ENCODE results near the gene HEXD.

HEXD gene

DNA sequence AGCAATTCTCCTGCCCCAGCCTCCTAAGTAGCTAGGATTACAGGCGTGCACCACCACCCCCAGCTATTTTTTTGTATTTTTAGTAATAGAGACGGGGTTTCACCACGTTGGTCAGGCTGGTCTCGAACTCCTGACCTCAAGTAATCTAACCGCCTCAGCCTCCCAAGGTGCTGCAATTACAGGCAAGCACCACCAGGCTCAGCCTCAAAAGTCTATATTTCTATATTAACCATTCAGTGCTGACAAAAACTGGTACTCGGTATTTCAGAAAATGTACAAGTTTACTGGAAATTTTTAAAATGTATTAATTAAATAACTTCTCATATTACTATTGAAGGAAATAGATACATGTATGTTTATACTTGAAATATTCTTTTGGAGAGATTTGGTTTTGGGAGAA, 1.4 kb upstream of the HEXD start:
- DNase-seq = no peak

DNA sequence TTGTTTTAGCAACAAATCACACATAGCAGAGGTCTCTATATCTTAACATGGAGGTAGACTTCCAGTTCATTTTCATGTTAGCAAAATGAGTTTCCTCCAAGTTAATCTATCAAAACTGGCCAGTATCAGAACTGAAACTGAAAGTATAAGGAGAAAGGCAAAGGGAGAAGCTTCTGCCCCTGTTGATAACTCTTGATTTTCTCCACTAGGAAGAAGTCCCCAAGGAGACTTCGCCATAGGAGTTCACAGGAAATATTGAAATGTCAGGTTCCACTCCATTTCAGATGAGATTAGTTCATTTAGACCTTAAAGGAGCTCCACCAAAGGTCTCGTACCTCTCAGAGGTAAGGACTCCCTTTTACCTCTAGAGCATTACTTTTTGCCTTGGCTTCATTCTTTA, 1.4 kb downstream of the HEXD start:
- DNase-seq = no peak

DNA sequence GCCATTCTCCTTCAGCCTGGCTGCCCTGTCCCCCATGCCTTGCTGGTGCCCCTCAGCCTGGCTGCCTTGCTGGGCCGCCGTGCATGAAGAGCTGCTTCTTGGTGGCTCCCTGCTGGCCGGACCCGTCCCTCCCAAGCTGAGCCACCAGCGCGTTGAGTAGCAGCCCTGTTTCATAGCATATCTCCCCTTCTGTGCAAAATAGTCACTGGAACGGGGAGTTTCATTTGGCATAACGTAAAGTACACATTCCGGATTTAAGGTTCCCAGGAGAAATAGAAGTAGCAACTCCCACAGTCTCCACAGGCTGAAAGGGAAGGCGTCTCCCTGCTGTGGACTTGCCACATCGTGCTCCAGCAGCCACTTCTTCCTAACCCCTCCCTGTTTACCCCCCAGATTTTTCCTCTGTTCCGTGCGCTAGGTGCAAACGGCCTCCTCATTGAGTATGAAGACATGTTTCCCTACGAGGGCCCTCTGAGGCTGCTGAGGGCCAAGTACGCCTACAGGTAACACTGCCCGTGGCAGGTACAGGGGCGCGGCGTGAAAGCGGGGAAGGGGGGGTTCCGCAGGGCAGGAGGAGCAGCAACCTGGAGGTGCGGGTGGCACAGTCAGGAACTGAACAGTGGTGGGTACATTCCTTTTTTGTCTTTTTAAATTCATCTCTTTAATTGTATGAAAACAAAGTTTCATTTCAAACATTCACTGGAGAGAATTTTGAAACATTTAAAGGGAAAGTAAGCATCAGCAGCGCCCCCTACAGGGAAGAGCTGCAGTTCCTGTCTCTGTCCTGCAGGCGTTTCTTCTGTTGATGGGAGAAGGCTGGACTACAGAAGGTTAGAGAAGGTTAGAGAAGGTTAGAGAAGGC, 6.1 kb downstream of the HEXD start:
- no peak for DNase-seq

DNA sequence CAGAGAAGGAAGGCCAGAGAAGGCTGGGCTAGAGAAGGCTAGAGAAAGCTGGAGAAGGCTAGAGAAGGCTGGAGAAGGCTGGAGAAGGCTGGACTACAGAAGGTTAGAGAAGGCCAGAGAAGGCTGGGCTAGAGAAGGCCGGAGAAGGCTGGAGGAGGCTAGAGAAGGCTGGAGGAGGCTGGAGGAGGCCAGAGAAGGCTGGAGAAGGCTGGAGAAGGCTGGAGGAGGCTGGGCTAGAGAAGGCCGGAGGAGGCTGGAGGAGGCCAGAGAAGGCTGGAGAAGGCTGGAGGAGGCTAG, 6.7 kb downstream of the HEXD start:
- no peak for DNase-seq

DNA sequence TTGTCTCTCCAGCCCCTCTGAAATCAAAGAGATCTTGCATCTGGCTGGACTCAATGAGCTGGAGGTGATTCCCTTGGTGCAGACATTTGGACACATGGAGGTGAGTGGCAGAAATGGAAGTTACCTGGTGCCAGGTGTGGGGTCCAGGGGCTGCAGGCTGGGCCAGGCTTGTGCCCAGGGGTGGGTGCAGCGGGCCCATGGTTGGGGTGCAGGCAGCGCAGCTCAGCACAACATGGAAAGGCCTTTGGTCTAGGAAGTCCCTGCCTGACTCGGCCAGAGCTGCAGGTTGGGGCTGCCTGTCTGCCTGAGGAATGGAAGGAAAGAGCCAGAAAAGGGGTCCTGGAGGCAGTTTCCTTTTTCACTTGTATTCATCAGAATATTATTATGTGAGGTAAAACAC, 10.4 kb downstream of the HEXD start:
- DNase-seq = no peak

DNA sequence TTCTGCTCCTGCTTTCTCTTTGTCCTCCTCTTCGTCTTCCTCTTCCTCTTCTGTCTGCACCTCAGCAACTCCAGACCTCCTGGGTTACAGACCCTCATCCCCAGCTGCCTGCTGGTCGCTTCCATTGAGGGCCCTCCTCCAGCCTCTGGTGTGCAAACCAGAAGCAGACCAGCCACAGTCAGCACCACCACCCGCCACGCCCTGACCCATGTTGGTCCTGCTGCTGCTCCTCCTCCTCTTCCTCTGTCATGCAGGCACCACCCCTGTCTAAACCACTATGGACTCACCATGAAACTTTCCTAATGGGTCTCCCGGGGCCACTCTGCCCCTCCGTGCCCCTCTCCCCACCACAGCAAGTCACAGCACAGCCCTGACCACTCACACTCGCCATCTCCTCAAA, 11.7 kb downstream of the HEXD start:
- DNase-seq = no peak

DNA sequence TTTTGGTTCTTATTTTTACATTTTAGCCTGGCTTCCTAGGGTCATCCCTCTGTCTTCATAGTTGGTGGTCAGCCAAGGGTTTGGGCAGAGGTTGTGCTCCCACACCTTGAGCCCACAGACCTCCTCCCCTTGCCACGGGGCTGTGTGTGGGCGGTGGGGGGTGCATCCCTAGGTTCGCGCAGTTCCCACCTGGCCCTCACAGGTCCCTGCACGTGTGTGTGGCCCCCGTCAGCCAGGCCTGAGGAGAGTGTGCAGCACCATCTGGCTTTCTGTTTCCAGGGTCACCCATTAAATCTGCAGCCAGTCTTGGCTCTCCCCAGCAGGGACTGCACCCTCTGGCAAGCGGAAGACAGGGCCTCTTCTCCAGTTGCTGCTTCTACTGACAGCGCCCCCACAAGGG, 13.9 kb downstream of the HEXD start:
- no peak for DNase-seq

DNA sequence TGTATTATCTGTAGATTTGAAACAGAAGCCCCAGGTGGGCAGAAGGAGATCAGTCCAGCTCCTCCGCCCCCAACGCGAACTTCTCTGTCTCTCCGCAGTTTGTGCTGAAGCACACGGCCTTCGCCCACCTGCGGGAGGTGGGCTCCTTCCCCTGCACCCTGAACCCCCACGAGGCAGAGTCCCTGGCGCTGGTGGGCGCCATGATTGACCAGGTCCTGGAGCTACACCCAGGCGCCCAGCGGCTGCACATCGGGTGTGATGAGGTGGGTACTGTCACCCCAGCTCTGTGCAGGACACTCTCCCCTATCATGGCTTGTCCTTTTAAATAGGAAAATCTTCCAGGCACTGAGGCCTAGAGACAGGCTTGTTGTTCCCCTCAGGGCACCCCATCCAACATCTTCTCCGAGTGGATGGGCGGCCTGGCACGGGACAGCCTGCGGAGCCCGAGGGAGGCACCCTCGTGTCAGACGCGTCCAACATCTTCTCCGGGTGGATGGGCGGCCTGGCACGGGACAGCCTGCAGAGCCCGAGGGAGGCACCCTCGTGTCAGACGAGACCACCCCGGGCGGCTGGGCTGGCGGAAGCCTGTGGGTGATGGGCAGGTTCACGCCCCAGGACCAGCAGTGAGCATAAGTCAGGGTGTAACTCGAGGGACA, 15.5 kb downstream of the HEXD start:
- no peak for DNase-seq

DNA sequence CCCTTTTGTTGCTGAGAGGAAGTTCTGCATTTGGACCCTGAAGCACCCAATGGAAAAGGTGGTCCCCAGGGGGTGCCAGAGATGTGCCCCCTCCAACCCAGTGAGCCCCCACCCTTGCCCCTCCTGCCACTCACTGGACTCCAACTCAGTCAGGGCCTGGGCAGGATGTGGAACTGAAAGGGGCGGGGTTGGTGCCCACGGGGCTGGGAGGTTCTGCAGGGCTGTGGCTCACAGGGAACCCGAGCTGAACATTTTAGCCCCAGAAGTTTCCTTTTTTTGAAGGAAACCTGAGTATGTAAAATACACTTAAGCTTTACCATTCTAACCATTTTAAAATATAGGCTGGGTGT, 16.0 kb downstream of the HEXD start:
- no peak for DNase-seq

DNA sequence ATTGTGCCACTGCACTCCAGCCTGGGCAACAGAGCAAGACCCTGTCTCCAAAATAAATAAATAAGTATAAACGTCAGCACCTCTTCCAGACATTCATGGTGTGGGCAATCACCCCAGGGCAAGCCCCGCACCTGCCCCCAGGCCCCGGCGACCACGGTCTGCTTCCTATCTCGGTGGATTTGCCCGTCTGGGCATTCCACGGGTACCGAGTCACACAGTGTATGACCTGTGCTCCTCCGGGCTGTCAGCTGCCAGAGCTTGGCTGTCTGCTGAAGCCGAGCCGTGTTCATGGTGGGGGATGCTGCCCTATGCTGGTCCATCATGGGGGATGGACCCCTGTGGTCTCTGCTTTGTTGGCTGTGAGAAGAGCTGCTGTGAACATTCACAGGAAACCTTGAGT, 17.0 kb downstream of the HEXD start:
- no peak for DNase-seq

DNA sequence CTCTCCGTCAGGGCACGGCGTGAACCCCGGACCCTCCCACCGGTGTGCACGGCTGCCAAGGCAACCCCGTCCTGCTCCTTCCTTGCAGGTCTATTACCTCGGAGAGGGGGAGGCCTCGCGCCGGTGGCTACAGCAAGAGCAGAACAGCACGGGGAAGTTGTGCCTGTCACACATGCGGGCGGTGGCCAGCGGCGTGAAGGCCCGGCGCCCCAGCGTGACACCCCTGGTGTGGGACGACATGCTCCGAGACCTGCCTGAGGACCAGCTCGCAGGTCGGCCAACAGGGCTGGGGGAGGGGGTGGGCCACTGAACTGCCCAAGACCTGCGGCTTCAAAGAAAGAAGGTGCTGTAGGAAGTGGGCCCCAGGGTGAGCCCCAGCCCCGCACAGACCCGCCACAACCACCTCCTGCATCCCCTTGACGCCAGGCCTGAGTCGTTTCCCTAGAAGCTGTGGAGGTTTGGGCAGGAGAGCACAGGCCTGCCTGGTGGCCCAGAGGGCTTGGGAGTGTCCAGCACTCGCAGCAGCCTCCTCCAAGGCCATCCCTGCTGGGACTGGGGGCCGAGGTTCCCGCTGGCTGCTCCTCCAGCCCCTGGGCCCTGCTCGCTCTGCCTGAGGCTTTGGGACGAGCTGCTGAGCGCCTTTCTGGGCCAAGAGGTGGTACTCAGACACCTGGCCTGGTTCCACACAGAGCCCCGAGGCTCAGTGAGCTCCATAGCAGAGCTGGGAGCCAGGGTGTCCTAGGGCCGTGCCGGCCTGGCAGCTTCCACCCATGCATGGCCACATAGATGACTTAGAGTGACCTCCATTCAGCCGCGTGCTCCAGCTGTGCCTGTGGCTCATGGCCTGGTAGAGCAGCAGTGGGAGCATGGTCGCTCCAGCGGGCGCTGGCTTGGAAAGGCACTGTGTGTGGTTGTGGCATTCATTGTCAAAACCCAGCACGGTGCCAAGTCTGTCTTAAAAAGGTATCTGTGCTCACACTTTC, 17.7 kb downstream of the HEXD start:
- no peak for DNase-seq

DNA sequence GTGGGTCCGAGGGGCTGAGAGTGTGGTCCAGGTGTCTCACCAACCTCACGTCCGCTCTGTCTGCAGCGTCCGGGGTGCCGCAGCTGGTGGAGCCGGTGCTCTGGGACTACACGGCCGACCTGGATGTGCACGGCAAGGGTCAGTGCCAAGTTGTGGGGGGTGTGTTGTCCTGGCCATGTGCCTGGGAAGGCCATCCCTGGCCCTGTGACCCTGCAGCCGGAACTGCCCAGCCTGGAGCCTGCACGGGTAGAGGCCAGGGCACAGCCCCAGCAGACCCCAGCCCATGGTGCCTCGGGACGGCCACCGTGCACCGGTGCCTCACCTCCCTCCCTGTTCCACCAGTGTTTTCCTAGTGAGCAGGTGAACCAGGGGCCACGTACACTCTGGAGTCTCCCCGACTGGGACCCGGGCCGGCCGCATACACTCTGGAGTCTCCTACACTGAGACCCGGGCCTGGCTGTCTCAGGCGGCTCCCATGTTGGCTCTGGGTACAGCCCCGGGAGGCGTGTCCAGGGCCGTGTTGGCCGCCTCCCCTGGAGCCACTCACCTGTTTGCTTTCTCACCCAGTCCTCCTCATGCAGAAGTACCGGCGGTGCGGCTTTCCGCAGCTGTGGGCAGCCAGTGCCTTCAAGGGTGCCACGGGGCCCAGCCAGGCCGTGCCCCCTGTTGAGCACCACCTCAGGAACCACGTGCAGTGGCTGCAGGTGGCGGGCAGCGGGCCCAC, 18.6 kb downstream of the HEXD start:
- DNase-seq = no peak

DNA sequence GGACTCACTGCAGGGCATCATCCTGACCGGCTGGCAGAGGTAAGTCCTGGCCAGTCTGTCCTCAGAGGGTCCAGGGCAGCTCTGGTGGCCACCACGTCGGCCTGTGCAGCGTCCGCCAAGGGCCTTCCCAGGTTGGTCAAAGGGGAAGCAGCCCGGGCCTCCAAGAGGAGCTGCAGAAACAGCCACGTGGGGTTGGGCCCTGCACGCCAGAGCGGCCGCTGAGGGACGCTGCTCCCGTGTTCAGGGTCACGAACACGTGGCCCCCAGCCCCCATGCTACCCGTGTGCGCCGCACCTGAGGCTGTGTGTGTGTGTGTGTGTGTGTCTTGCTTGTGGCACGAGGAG, 19.1 kb downstream of the HEXD start:
- no peak for DNase-seq

DNA sequence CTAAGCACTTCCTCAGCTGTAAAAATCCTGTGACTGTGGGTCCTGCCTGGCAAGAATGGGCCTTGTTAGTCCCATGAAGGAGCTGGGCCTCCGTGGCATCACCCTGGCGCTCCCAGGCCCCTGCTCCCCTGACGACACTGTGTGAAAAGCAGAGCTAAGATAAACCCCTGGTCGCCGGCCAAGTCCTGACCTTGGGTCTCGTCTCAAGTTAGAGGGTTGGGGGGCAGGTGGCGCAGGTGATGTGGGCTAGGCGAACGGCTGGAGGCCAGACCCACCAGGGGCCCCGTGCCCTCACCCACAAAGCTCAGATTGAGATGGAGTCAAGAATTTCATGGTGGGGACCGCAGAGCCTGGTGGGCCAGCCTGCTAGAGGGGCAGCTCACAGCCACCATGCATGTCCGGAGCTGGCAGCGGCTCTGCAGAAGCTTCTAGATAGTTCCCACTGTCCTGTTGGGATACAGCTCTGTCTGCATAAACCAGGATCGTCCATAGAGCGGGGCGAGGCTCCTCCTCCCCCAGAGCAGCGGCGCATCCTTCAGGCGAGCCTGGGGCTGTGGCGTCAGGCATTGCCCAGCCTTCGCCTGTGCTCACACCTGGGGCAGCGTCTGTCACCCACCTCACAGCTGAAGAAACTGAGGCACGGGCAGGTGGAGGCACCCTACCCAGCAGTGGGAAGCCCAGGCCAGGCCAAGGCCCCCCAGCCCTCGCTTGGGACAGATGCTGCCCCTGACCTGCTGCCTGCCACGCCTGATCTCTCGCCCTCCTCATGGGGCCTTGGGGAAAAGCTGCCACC, 20.4 kb downstream of the HEXD start:
- DNase-seq = no peak

DNA sequence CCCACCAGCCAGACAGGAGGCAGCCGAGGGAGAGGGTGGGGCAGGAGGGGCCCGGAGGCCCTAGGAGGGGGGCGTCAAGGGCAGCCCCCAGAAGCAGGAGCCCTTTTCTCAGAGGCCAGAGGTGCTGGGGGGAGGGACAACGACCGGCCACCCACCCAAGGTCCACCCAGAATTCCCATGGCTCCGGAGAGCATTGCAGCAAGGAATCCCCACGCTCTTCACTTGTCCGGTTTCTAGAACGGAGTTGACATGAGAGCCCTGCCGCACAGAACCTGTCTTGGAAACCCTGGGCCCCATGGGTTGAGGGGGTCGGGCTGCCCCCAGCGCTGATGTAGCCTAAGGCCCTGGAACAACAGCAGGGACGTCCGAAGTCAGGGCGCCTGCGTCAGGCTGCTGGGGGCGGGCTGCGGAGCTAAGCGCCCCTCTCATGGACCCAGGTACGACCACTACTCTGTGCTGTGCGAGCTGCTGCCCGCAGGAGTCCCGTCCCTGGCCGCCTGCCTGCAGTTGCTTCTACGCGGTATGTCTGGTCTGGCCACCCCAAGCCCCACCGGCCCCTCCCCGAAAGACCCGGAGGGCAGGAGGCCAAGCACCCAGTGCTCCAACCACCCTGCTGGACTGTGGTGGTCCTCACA, 21.2 kb downstream of the HEXD start:
- DNase-seq = no peak

DNA sequence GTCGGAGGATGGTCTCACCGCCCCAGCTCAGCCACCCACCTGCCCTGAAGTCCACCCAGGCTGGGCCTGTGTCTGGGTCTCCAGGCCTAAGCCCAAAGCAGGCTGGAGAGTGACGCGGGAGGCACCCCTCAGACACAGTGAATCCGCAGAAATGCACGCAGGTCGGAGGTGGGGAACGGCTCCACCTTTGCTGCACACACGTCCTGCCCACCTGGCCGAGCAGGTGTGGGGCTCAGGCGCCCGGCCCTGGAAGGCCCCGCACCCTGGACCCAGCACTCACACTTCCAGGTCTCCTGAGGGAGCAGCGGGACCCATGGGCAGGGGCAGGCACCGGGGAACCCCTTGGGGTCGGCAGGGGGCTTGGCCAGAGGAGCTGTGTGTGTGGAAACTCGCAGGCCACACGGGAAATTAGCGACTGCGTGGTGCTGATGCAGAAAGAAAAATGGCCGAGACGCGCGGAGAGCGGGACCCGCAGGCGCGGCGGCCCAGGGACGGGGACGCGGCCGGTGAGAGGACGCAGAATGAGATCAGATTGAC, 21.8 kb downstream of the HEXD start:
- DNase-seq = no peak

DNA sequence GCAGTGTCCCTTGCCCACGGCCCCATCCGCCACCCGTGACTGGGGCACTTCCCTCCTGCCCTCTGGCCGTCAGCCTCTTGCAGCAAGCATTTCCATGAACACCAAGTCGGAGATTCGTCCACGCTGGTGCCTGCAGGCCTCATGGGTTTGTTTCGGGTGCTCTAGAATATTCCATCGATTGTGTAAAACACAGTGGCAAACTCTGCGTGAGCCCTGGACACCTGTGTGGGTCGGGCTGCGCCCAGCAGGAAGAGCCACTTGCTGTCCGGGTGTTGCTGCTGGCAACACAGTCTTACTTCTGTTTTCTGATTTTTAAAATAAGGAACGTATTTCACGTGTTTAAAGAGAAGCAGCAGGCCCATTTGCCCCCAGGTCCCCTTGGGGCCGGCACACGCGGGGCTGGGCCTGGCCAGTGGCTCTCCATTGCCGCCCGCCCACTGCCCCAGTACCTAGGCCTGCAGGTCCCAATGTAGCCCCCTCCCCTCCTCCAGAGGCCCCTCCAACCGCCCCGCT, 22.4 kb downstream of the HEXD start:
- no peak for DNase-seq

DNA sequence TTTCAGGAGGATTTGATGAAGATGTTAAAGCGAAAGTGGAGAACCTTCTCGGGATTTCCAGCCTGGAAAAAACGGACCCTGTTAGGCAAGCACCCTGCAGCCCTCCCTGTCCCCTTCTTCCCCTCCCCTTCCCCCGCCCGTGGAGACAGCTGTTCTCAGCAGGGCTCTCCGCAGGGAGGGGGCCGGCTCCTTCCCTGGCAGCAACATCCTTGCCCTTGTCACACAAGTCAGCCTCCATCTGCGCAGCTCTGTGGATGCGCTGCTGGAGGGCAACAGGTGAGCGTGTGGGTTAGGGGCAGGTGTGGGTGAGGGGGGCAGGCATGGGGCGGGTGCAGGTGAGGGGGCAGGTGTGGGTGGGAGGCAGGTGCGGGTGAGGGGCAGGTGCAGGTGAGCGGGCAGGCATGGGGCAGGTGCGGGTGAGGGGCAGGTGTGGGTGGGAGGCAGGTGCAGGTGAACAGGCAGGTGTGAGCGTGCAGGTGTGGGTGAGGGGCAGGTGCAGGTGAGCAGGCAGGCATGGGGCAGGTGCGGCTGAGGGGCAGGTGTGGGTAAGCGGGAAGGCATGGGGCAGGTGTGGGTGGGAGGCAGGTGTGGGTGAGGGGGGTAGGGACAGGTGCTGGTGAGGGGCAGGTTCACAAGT, 23.0 kb downstream of the HEXD start:
- peak; percentile 40 for DNase-seq

DNA sequence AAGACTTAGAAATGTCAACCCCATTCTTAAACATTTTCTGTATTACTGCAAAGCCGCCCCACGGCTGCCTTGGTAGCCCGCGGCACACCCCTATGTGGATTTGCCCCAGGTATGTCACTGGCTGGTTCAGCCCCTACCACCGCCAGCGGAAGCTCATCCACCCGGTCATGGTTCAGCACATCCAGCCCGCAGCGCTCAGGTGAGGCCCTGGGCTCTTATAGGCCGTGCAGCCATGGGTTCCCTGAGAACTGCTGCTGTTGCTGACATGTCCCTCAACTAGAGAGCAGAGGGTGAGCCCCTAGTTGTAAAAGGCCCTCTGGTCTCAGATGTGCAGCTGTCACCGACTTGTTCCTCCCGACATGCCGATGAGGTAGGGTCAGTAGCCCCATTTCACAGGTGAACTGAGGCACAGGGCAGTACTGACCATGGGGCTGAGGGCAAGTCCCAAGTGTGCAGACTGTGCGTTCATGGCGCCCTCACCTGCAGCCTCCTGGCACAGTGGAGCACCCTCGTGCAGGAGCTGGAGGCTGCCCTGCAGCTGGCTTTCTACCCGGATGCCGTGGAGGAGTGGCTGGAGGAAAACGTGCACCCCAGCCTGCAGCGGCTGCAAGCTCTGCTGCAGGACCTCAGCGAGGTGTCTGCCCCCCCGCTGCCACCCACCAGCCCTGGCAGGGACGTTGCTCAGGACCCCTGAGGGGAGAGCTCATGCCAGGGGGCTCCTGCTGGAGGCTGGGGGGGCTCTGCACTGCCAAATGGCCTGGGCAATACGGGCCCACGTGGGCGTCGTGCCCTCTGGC, 23.7 kb downstream of the HEXD start:
- DNase-seq = no peak
